Peyer's patch (tissue), 4 donors: ENCODE data around the gene SUGCT. TPM values are rescaled to one million over a fixed set of nuclear protein-coding genes. Genes with fewer than 3 reads are reported as not detected.

Source experiments
- DNase-seq, 3 donors: peaks; one replicate each; pipeline ENCODE4 v3.0.0-alpha.2; 2017 to 2019
- H3K27ac ChIP-seq, 4 donors: fragments of 200-600 bp; sonication (generic); one replicate each; pipeline ENCODE4 v1.5.1; 2016 to 2019
- H3K27me3 ChIP-seq, 2 donors: fragments of 200-600 bp; sonication (generic); one replicate each; pipeline ENCODE4 v1.5.1; 2019
- H3K36me3 ChIP-seq, 3 donors: fragments of 200-600 bp; sonication (generic); one replicate each; pipeline ENCODE4 v1.5.1; 2016 to 2019
- H3K4me1 ChIP-seq, 4 donors: fragments of 200-600 bp; sonication (generic); one replicate each; pipeline ENCODE4 v1.5.1; 2016 to 2019
- H3K4me3 ChIP-seq, 4 donors: fragments of 200-600 bp; sonication (generic); 1 replicate in 3 of 4; 2 replicates in 1 of 4; pipeline ENCODE4 v1.5.1; 2016 to 2019; ENCODE audit warnings: mild to moderate bottlenecking in 1 of 4
- H3K9me3 ChIP-seq, 4 donors: fragments of 200-600 bp; sonication (generic); one replicate each; pipeline ENCODE4 v1.5.1; 2016 to 2019; ENCODE audit warnings: mild to moderate bottlenecking in 1 of 4
- POLR2A ChIP-seq, 2 donors: fragments of 450-650 bp; IDR thresholded peaks; one replicate each; pipeline ENCODE4 v1.5.1; 2017; ENCODE audit warnings: antibody characterized with exemption in 2 of 2, mild to moderate bottlenecking in 2 of 2, moderate library complexity in 2 of 2
- total RNA-seq, 4 donors: library from RNA; depleted of rRNA; stranded (reverse); fragments of >200 nt; gene quantifications; one replicate each; pipeline ENCODE4 v1.1.0, GENCODE V29; 2016
- TF ChIP-seq, protein P1 (sequence below), 6 experiments: fragments of 450-650 bp in 4 of 6; fragments of 200-600 bp in 2 of 6; sonication (generic) in 1 of 6; IDR thresholded peaks; one replicate each; pipeline ENCODE4 v1.5.1; 2017 to 2019; ENCODE audit warnings: antibody characterized with exemption in 6 of 6, mild to moderate bottlenecking in 3 of 6, moderate library complexity in 1 of 6

Gene SUGCT
- total RNA-seq, 4 donors from 2014 or later = 6.4 to 8.9 (median 8.3) TPM; not detected in 1

DNA sequence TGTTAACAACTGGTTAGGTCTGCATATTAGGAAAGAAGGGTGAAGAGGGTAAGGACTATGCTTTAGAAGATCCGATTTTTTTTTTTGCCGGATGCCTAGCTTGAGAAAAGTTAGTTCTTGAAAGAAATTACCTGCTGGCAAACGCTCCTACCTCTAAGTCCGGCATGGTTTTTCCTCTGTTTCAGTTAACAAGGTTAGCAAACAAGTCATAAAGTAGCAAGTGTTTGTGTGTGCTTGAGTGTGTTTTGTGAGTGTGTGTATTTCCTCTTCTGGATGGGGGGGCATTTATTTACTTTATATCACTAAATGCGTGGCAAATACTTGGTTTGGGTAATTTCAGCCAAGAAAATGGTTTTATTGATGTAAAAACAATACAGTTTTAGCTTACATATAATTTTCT is 195.6 kb downstream of the SUGCT start:
- no peaks in the 10 kb centered on the region for H3K27me3 ChIP-seq
- H3K36me3 ChIP-seq = no peaks in the 10 kb centered on the region
- no peak overlapping the region for H3K4me3 ChIP-seq
- H3K4me1 ChIP-seq = no peaks in the 10 kb centered on the region
- TF ChIP-seq, protein P1, sequence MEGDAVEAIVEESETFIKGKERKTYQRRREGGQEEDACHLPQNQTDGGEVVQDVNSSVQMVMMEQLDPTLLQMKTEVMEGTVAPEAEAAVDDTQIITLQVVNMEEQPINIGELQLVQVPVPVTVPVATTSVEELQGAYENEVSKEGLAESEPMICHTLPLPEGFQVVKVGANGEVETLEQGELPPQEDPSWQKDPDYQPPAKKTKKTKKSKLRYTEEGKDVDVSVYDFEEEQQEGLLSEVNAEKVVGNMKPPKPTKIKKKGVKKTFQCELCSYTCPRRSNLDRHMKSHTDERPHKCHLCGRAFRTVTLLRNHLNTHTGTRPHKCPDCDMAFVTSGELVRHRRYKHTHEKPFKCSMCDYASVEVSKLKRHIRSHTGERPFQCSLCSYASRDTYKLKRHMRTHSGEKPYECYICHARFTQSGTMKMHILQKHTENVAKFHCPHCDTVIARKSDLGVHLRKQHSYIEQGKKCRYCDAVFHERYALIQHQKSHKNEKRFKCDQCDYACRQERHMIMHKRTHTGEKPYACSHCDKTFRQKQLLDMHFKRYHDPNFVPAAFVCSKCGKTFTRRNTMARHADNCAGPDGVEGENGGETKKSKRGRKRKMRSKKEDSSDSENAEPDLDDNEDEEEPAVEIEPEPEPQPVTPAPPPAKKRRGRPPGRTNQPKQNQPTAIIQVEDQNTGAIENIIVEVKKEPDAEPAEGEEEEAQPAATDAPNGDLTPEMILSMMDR (IDR thresholded peaks at IDR 0.05) = no peak
- no peak for TF ChIP-seq POLR2A (IDR thresholded peaks at IDR 0.05)
- no peak for DNase-seq
- no peaks in the 10 kb centered on the region for H3K9me3 ChIP-seq
- no peak overlapping the region for H3K27ac ChIP-seq

DNA sequence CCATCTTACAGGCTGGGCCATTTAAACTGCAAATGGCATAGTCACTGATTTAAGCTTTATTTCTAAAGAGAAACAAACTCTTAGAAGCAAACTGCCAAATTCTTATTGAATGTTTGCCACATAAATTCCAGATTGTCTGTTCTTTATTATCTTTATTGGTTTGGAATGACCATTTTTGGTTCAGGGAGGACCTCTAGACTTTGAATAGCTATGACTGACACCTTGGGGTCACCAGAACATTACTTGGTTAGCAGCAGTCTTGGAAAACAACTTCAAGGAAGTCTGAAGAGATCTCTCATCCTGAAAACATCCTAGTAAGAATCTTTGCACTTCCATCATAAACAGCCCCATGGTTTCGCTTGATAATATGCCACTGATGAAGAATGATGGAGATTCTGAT is 197.1 kb downstream of the SUGCT start:
- no peak for TF ChIP-seq POLR2A (IDR thresholded peaks at IDR 0.05)
- TF ChIP-seq, protein P1 (IDR thresholded peaks at IDR 0.05) = no peak

DNA sequence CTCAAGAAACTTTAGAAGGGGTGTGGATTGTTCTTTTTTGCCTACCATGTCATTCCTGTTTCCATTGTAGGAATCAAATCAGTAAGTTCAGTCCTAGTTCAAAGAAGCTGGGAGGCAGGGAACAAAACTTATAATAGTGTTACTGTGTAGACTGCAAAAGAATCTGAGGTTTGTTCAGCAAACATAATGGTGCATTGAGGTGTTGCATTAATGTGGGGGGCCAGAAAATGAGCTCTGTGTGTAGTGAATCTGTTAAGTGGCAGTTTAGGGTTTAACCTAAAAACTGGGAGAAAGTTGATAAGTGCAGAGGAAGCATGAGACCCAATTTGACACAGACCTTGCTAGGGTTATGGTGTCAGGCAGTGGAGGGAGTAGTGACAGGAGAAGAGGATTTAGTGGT is 197.7 kb downstream of the SUGCT start:
- no peak overlapping the region for H3K27ac ChIP-seq
- H3K27me3 ChIP-seq = no peaks in the 10 kb centered on the region
- no peaks in the 10 kb centered on the region for H3K36me3 ChIP-seq
- no peak for DNase-seq
- no peaks in the 10 kb centered on the region for H3K4me1 ChIP-seq
- H3K9me3 ChIP-seq = no peaks in the 10 kb centered on the region
- TF ChIP-seq, protein P1 (IDR thresholded peaks at IDR 0.05) = no peak
- no peak for TF ChIP-seq POLR2A (IDR thresholded peaks at IDR 0.05)
- H3K4me3 ChIP-seq = no peak overlapping the region

More for the DNA sequence above, 197.1 kb downstream of the SUGCT start:
- Histone ChIP-seq H3K27me3 (no peaks in the 10 kb centered on the region), H3K27ac (no peak overlapping the region), H3K36me3 (no peaks in the 10 kb centered on the region), H3K4me3 (no peak overlapping the region), H3K9me3 (no peaks in the 10 kb centered on the region), H3K4me1 (no peaks in the 10 kb centered on the region)
- DNase-seq = no peak

DNA sequence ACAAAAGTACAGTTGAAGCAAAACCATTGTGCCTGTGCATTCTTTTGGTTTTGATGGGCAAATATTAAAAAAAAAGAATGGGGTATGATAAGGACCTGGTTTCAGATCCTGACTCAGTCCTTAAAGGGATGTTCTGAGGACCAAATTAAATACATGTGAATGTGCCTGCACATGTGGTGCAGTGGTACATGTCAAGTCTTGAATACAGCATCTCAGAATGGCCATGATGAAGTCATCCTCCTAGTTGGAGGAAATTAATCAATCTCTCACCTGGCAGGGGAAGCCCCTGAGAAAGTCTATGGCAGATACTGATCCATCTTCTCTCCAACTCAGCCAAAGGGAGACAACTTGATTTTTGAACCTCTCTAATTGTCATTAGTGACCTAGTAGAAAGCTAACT is 207.0 kb downstream of the SUGCT start:
- H3K27me3 ChIP-seq = no peaks in the 10 kb centered on the region
- TF ChIP-seq, protein P1 (IDR thresholded peaks at IDR 0.05) = no peak
- no peak for TF ChIP-seq POLR2A (IDR thresholded peaks at IDR 0.05)
- no peak for DNase-seq

DNA sequence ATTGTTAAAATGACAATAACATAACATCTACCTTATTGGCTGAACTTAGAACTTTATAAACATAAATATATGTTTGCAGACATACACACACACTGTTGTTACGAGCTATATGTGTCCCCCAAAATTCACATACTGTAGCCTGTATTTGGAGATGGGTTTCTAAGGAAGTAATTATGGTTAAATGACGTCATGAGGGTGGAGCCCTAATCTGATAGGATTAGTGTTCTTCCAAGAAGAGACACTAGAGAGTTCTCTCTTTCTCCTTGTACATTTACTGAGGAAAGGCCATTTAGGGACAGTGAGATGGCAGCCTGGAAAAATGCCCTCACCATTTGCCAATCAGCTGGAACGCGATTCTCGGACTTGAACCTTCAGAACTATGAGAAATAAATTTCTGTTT is 211.7 kb downstream of the SUGCT start:
- no peak overlapping the region for H3K27ac ChIP-seq
- H3K4me1 ChIP-seq = no peaks in the 10 kb centered on the region
- DNase-seq = no peak
- no peak overlapping the region for H3K4me3 ChIP-seq
- H3K27me3 ChIP-seq = no peaks in the 10 kb centered on the region
- no peaks in the 10 kb centered on the region for H3K9me3 ChIP-seq
- H3K36me3 ChIP-seq = no peaks in the 10 kb centered on the region
- TF ChIP-seq POLR2A (IDR thresholded peaks at IDR 0.05) = no peak
- TF ChIP-seq, protein P1 (IDR thresholded peaks at IDR 0.05) = no peak

More for the DNA sequence above, 207.0 kb downstream of the SUGCT start:
- no peaks in the 10 kb centered on the region for H3K36me3 ChIP-seq
- H3K27ac ChIP-seq = no peak overlapping the region
- H3K9me3 ChIP-seq = peaks cover 0 to 4% (median 0%) of the 10 kb centered on the region in 4 donors
- H3K4me1 ChIP-seq = no peaks in the 10 kb centered on the region
- H3K4me3 ChIP-seq = no peak overlapping the region

DNA sequence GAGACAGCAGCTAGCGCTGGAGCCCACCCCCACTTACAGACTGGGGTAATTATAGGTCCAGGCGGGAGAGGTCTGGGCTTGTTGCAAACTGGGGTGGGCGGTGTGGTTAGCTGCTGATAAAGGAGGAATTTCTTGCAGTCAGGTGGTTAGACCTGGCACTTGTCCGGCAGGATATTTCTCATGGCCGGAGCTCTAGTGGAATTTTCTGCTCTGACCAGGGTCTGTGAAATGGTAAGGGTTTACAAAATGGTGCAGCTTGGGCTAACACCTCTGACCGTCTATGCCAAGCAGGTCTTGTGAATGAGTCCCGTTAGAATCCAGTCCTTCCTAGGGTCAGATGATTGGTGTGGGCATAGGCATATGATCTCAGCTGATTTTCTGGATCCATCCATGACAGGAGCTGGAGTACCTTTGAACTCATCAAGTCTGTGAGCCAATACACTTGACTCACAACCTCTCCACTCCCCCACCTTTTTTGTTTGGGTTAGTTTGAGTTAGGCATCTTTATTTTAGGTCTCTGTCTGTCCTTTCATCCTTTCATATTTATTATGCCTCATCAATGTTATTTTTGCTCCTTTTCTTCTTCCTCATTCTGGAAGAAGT is 213.4 kb downstream of the SUGCT start:
- DNase-seq = no peak
- TF ChIP-seq, protein P1 (IDR thresholded peaks at IDR 0.05) = no peak
- TF ChIP-seq POLR2A (IDR thresholded peaks at IDR 0.05) = no peak

More for the DNA sequence above, 213.4 kb downstream of the SUGCT start:
- no peaks in the 10 kb centered on the region for H3K27me3 ChIP-seq
- H3K9me3 ChIP-seq = no peaks in the 10 kb centered on the region
- H3K27ac ChIP-seq = no peak overlapping the region
- H3K4me1 ChIP-seq = no peaks in the 10 kb centered on the region
- no peaks in the 10 kb centered on the region for H3K36me3 ChIP-seq
- H3K4me3 ChIP-seq = no peak overlapping the region
